Upper lobe of left lung (tissue), 6 donors: ENCODE data around the gene SLC35E3. TPM values are rescaled to one million over a fixed set of nuclear protein-coding genes. Genes with fewer than 3 reads are reported as not detected.
A peak's percentile ranks its signal among the peaks of the same experiment; 100 is the strongest.

ENCODE experiments used
- ATAC-seq, 2 donors: fragments of 200-7000 bp; cut with Tn5 transposase; one replicate each; pipeline ENCODE4 v1.9.1; 2022; ENCODE audit warnings: mild to moderate bottlenecking in 2 of 2, moderate library complexity in 2 of 2; ENCODE audit not compliant: low FRiP score in 2 of 2
- DNase-seq, 2 donors: peaks; one replicate each; pipeline ENCODE4 v3.0.0-alpha.2; 2019 to 2020
- H3K27ac ChIP-seq, 4 donors: fragments of 200-600 bp; sonication (generic); one replicate each; pipeline ENCODE4 v1.5.1; 2016 to 2019
- H3K27me3 ChIP-seq, 4 donors: fragments of 200-600 bp; sonication (generic); one replicate each; pipeline ENCODE4 v1.5.1; 2017 to 2019
- H3K36me3 ChIP-seq, 4 donors: fragments of 200-600 bp; sonication (generic); one replicate each; pipeline ENCODE4 v1.5.1; 2016 to 2019
- H3K4me1 ChIP-seq, 4 donors: fragments of 200-600 bp; sonication (generic); one replicate each; pipeline ENCODE4 v1.5.1; 2018 to 2019
- H3K4me3 ChIP-seq, 4 donors: fragments of 200-600 bp; sonication (generic); one replicate each; pipeline ENCODE4 v1.5.1; 2017 to 2019; ENCODE audit warnings: mild to moderate bottlenecking in 2 of 4, moderate library complexity in 1 of 4
- H3K9me3 ChIP-seq, 4 donors: fragments of 200-600 bp; sonication (generic); one replicate each; pipeline ENCODE4 v1.5.1; 2018 to 2019
- CTCF ChIP-seq, 6 experiments: fragments of 450-650 bp in 4 of 6; fragments of 200-600 bp in 2 of 6; sonication (generic) in 2 of 6; IDR thresholded peaks; one replicate each; pipeline ENCODE4 v1.5.1; 2016 to 2019; ENCODE audit warnings: antibody characterized with exemption in 6 of 6
- EP300 ChIP-seq, 4 donors: sonication (generic); formaldehyde crosslinking; IDR thresholded peaks; one replicate each; pipeline ENCODE4 v1.5.1; 2017; ENCODE audit warnings: antibody characterized with exemption in 4 of 4, control low read depth in 2 of 4
- POLR2A ChIP-seq, 4 donors: fragments of 450-650 bp; IDR thresholded peaks; one replicate each; pipeline ENCODE4 v1.5.1; 2016 to 2017; ENCODE audit warnings: antibody characterized with exemption in 4 of 4, mild to moderate bottlenecking in 2 of 4
- POLR2AphosphoS5 ChIP-seq, 2 donors: sonication (generic); formaldehyde crosslinking; IDR thresholded peaks; one replicate each; pipeline ENCODE4 v1.5.1; 2017; ENCODE audit warnings: antibody characterized with exemption in 2 of 2
- WGBS, 2 donors: methylation state at CpG; one replicate each; pipeline ENCODE4 v1.1.5; 2017 to 2018; 5-methylcytosine and 5-hydroxymethylcytosine counted together
- total RNA-seq, 6 donors: library from RNA; depleted of rRNA in 4 of 6; stranded (reverse); fragments of >200 nt in 4 of 6; gene quantifications; one replicate each; pipeline versions ENCODE4 v1.1.0 to v1.2.1, GENCODE V29; 2016 to 2021
- donor health status: DM: no; HTN: no; CAD: no; lungs with moderate emphysema.
- donor health status: DM: no; HTN: yes; CAD: no; lungs with severe emphysema.

The SLC35E3 gene
- total RNA-seq, 6 donors from 2014 or later, result 6.5 to 38.8 (median 15.2) TPM

GRCh38 chr12:68791897-68792481, 46.0 kb downstream of the SLC35E3 start:
- no peak for ATAC-seq
- H3K9me3 ChIP-seq, result no peaks in the 10 kb centered on the region
- no peak for TF ChIP-seq POLR2A (IDR thresholded peaks at IDR 0.05)
- TF ChIP-seq POLR2AphosphoS5 (IDR thresholded peaks at IDR 0.05), result no peak
- TF ChIP-seq EP300 (IDR thresholded peaks at IDR 0.05), result no peak
- no peak for TF ChIP-seq CTCF (IDR thresholded peaks at IDR 0.05)
- 87 to 97% methylated on average over 2 of the region's 2 CpGs for WGBS, 2 donors
- H3K27ac ChIP-seq, result no peak overlapping the region
- no peaks in the 10 kb centered on the region for H3K36me3 ChIP-seq
- no peaks in the 10 kb centered on the region for H3K27me3 ChIP-seq
- no peak for DNase-seq
- peaks cover 0 to 8% (median under 1%) of the 10 kb centered on the region in 4 donors for H3K4me1 ChIP-seq
- H3K4me3 ChIP-seq, result no peak overlapping the region

- 70 to 73% methylated on average over 2 of the region's 2 CpGs for WGBS, 2 donors
- Histone ChIP-seq H3K27ac (no peak overlapping the region), H3K9me3 (no peaks in the 10 kb centered on the region), H3K4me1 (no peaks in the 10 kb centered on the region), H3K4me3 (no peak overlapping the region), H3K27me3 (no peaks in the 10 kb centered on the region), H3K36me3 (no peaks in the 10 kb centered on the region)
- TF ChIP-seq POLR2A (IDR thresholded peaks at IDR 0.05) (no peak), CTCF (IDR thresholded peaks at IDR 0.05) (no peak), POLR2AphosphoS5 (IDR thresholded peaks at IDR 0.05) (no peak), EP300 (IDR thresholded peaks at IDR 0.05) (no peak)
- ATAC-seq, result peak; percentile 69 to 74
- DNase-seq, result no peak
Observed at GRCh38 chr12:68792952-68793351, 47.0 kb downstream of the SLC35E3 start.

- DNase-seq (no peak), ATAC-seq (no peak)
- 92 to 94% methylated on average over 1 to 4 of the region's 4 CpGs for WGBS, 2 donors
- Histone ChIP-seq H3K4me1 (no peaks in the 10 kb centered on the region), H3K9me3 (no peaks in the 10 kb centered on the region), H3K27me3 (no peaks in the 10 kb centered on the region), H3K4me3 (no peak overlapping the region), H3K36me3 (no peaks in the 10 kb centered on the region), H3K27ac (no peak overlapping the region)
- TF ChIP-seq EP300 (IDR thresholded peaks at IDR 0.05) (no peak), CTCF (IDR thresholded peaks at IDR 0.05) (no peak), POLR2A (IDR thresholded peaks at IDR 0.05) (no peak), POLR2AphosphoS5 (IDR thresholded peaks at IDR 0.05) (no peak)
Observed at GRCh38 chr12:68793436-68793835, 47.5 kb downstream of the SLC35E3 start.

- WGBS, 2 donors, result 91 to 97% methylated on average over 4 of the region's 4 CpGs
- Histone ChIP-seq H3K4me3 (no peak overlapping the region), H3K27ac (no peak overlapping the region), H3K4me1 (no peaks in the 10 kb centered on the region), H3K9me3 (no peaks in the 10 kb centered on the region), H3K36me3 (no peaks in the 10 kb centered on the region), H3K27me3 (no peaks in the 10 kb centered on the region)
- DNase-seq (no peak), ATAC-seq (no peak)
- TF ChIP-seq POLR2A (IDR thresholded peaks at IDR 0.05), result no peak
- TF ChIP-seq CTCF (IDR thresholded peaks at IDR 0.05), result no peak
- no peak for TF ChIP-seq POLR2AphosphoS5 (IDR thresholded peaks at IDR 0.05)
- TF ChIP-seq EP300 (IDR thresholded peaks at IDR 0.05), result no peak
Observed at GRCh38 chr12:68793975-68794652, 48.1 kb downstream of the SLC35E3 start.
